GM12878 (cell line): ENCODE measurements around the gene GKAP1. TPM values are rescaled to one million over a fixed set of nuclear protein-coding genes. Genes with fewer than 3 reads are reported as not detected.

Experiments used
- ATF7 ChIP-seq: fragments of 450-650 bp; IDR thresholded peaks from 2 replicates; pipeline ENCODE4 v1.6.1; 2016; ENCODE audit warnings: low read depth, mild to moderate bottlenecking
- CTCF ChIP-seq, 3 experiments: IDR thresholded peaks in 2 of 3; conservative IDR thresholded peaks in 1 of 3; 2 replicates each; pipeline ENCODE4 v1.5.1; 2011; ENCODE audit warnings: low read depth in 3 of 3, low read length in 3 of 3, mild to moderate bottlenecking in 3 of 3, control low read depth in 2 of 3, moderate library complexity in 2 of 3, inconsistent platforms in 1 of 3, mixed read lengths in 1 of 3; ENCODE audit not compliant: control insufficient read depth in 2 of 3, insufficient read depth in 1 of 3; ENCODE audit errors: extremely low read depth in 1 of 3
- EGR1 ChIP-seq, 2 experiments: IDR thresholded peaks; 1 replicate in 1 of 2; 2 replicates in 1 of 2; pipeline ENCODE4 v1.6.1; 2011 to 2012; ENCODE audit warnings: low read depth in 2 of 2, low read length in 2 of 2, borderline replicate concordance in 1 of 2, mild to moderate bottlenecking in 1 of 2, moderate library complexity in 1 of 2
- ELK1 ChIP-seq: IDR thresholded peaks from 2 replicates; pipeline ENCODE4 v1.6.1; 2012; ENCODE audit warnings: low read depth, low read length, improper control_type of control experiment
- HDAC6 ChIP-seq: fragments of 200-600 bp; sonication (generic); IDR thresholded peaks from one replicate; pipeline ENCODE4 v1.8.0; 2017; ENCODE audit warnings: antibody characterized with exemption; ENCODE audit not compliant: unreplicated experiment
- JUND ChIP-seq: IDR thresholded peaks from 2 replicates; pipeline ENCODE4 v1.6.1; 2012; ENCODE audit warnings: low read depth, mild to moderate bottlenecking, low read length, improper control_type of control experiment, moderate library complexity
- KAT2A ChIP-seq: conservative IDR thresholded peaks from 2 replicates; pipeline ENCODE4 v1.6.1; 2011; ENCODE audit warnings: low read depth, low read length; ENCODE audit not compliant: control insufficient read depth
- MAX ChIP-seq: IDR thresholded peaks from 2 replicates; pipeline ENCODE4 v1.6.1; 2012; ENCODE audit warnings: low read depth, low read length, improper control_type of control experiment
- MLLT1 ChIP-seq: fragments of 450-650 bp; IDR thresholded peaks from 2 replicates; pipeline ENCODE4 v1.6.1; 2016; ENCODE audit warnings: mild to moderate bottlenecking
- PAX5 ChIP-seq: IDR thresholded peaks from 2 replicates; pipeline ENCODE4 v1.6.1; 2011; ENCODE audit warnings: low read depth, low read length, borderline replicate concordance
- POU2F2 ChIP-seq: IDR thresholded peaks from 3 replicates; pipeline ENCODE4 v1.6.1; 2011; ENCODE audit warnings: low read depth, mild to moderate bottlenecking, low read length, borderline replicate concordance
- RAD21 ChIP-seq: IDR thresholded peaks from 2 replicates; pipeline ENCODE4 v1.6.1; 2011; ENCODE audit warnings: mild to moderate bottlenecking, low read depth, low read length, moderate library complexity; ENCODE audit not compliant: insufficient read depth
- RB1 ChIP-seq: fragments of 450-650 bp; formaldehyde crosslinking; IDR thresholded peaks from 2 replicates; pipeline ENCODE4 v1.6.1; 2017; ENCODE audit warnings: mild to moderate bottlenecking, borderline replicate concordance
- RBBP5 ChIP-seq: fragments of 200-600 bp; sonication (generic); conservative IDR thresholded peaks from 2 replicates; pipeline ENCODE4 v1.6.1; 2016
- SIN3A ChIP-seq: IDR thresholded peaks from 2 replicates; pipeline ENCODE4 v1.6.1; 2012; ENCODE audit warnings: low read depth, low read length, improper control_type of control experiment
- SUPT20H ChIP-seq: IDR thresholded peaks from 2 replicates; pipeline ENCODE4 v1.6.1; 2011; ENCODE audit warnings: low read depth, mild to moderate bottlenecking, low read length, moderate library complexity, borderline replicate concordance; ENCODE audit not compliant: control insufficient read depth
- TCF3 ChIP-seq: IDR thresholded peaks from 2 replicates; pipeline ENCODE4 v1.6.1; 2012; ENCODE audit warnings: low read depth, mild to moderate bottlenecking, low read length, borderline replicate concordance; ENCODE audit not compliant: insufficient read depth
- YY1 ChIP-seq: IDR thresholded peaks from 2 replicates; pipeline ENCODE4 v1.6.1; 2011; ENCODE audit warnings: low read depth, mild to moderate bottlenecking, low read length
- ZBTB4 ChIP-seq: fragments of 450-650 bp; formaldehyde crosslinking; IDR thresholded peaks from 2 replicates; pipeline ENCODE4 v1.4.0; 2022; ENCODE audit warnings: mild to moderate bottlenecking, moderate library complexity
- polyA plus RNA-seq, 11 experiments: library from polyadenylated mRNA; depleted of rRNA in 4 of 11; unstranded in 6 of 11; stranded (reverse) in 5 of 11; fragments of >200 nt; fragmentation: Nextera tagmentation in 4 of 11; fragmentation: Illumina TruSeq in 1 of 11; extraction: Ambion mirVana in 4 of 11; extraction: Trizol in 1 of 11; gene quantifications; 1 replicate in 1 of 11; 2 replicates in 10 of 11; pipeline versions ENCODE4 v1.2.1 to v1.2.3, GENCODE V29; 2011 to 2016; ENCODE audit warnings: inconsistent platforms in 2 of 11, missing spikeins in 2 of 11, low read depth in 1 of 11
- total RNA-seq, 4 experiments: library from RNA; depleted of rRNA in 3 of 4; stranded (reverse); fragments of >200 nt in 3 of 4; fragmentation: Illumina TruSeq in 1 of 4; extraction: Trizol in 1 of 4; gene quantifications; 2 replicates each; pipeline versions ENCODE4 v1.2.1 to v1.2.3, GENCODE V29; 2013 to 2021
- TF ChIP-seq, protein P1 (sequence below): IDR thresholded peaks from 2 replicates; pipeline ENCODE4 v1.6.1; 2012; ENCODE audit warnings: low read length, inconsistent platforms

Gene GKAP1
- total and polyA plus RNA-seq, 10 of the 15 experiments (the other 5 are each of a cell fraction or from before 2014, with no cell fraction given), result 0.92 to 5.1 (median 2.7) TPM

DNA sequence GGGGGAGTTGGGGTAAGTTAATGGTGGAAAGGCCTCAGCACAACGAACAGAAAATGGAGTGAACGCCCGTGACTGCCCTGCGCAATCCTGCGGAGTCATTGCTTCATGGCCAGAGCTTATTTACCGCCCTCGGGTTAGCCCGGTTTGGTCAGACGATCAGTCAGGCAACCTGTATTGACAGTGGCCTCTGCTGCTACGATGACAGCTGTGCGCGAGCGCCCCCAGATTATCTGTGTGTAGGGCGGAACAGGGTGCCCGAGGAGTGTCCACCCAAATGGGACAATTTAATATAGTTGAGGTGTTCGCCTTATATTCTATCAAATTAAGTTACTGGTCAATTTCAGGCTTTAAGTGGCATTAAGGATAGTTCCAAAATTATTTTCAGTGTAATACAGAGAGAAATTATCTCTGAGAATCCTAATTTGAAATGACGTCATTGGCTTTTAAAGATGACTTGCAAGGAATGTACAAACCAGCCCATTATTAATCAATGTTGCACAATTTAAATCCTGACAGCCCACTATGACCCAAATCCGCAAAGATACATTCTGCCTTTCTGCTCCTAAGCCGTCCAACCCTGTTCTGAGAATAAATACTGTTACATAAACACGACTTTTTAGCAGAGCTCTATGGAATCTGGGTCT, 108.9 kb downstream of the GKAP1 start (continued):
- TF ChIP-seq HDAC6 (no peak), SIN3A (0 out of 2 replicates have a peak, but pooled peaks have one; percentile 1), MAX (0 out of 2 replicates have a peak, but pooled peaks have one; percentile 6), PAX5 (no peak), TCF3 (no peak), RAD21 (peak; percentile 57), YY1 (peak; percentile 72), POU2F2 (no peak), RB1 (no peak), CTCF (IDR thresholded peaks at IDR 0.05 in 2 of 3, conservative IDR thresholded peaks at IDR 0.05 in 1 of 3; ENCODE audit: control insufficient read depth in 2 of 3, extremely low read depth in 1 of 3, insufficient read depth in 1 of 3, low read depth in 3 of 3, low read length in 3 of 3) (peak; percentile 32 to 51 (median 35); a peak in 5 of 6 replicates), ZBTB4 (CRISPR knock-in tag) (no peak), SUPT20H (no peak), JUND (0 out of 2 replicates have a peak, but pooled peaks have one; percentile 70), KAT2A (no peak), EGR1 (IDR thresholded peaks at IDR 0.05; ENCODE audit: borderline replicate concordance in 1 of 2, low read depth in 2 of 2, low read length in 2 of 2) (peak in 1 of 2 experiments; percentile 33; a peak in 1 of 3 replicates), RBBP5 (no peak), MLLT1 (no peak), ELK1 (no peak), ATF7 (peak; percentile 98)
- TF ChIP-seq, protein P1, sequence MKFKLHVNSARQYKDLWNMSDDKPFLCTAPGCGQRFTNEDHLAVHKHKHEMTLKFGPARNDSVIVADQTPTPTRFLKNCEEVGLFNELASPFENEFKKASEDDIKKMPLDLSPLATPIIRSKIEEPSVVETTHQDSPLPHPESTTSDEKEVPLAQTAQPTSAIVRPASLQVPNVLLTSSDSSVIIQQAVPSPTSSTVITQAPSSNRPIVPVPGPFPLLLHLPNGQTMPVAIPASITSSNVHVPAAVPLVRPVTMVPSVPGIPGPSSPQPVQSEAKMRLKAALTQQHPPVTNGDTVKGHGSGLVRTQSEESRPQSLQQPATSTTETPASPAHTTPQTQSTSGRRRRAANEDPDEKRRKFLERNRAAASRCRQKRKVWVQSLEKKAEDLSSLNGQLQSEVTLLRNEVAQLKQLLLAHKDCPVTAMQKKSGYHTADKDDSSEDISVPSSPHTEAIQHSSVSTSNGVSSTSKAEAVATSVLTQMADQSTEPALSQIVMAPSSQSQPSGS, result peak; percentile 52
